Vagina (tissue), 2 donors: ENCODE measurements around the gene CCDC197. TPM values are rescaled to one million over a fixed set of nuclear protein-coding genes. Genes with fewer than 3 reads are reported as not detected.

ENCODE experiments used
- DNase-seq, 2 donors: peaks; one replicate each; pipeline ENCODE4 v3.0.0-alpha.2; 2017; ENCODE audit errors: extremely low spot score in 2 of 2
- H3K27ac ChIP-seq: fragments of 200-600 bp; sonication (generic); one replicate; pipeline ENCODE4 v1.5.1; 2019
- H3K27me3 ChIP-seq: fragments of 200-600 bp; sonication (generic); one replicate; pipeline ENCODE4 v1.5.1; 2019
- H3K36me3 ChIP-seq, 2 donors: fragments of 200-600 bp; sonication (generic); one replicate each; pipeline ENCODE4 v1.5.1; 2017 to 2019
- H3K4me1 ChIP-seq: fragments of 200-600 bp; sonication (generic); one replicate; pipeline ENCODE4 v1.5.1; 2019
- H3K4me3 ChIP-seq, 2 donors: fragments of 200-600 bp; sonication (generic); 1 replicate in 1 of 2; 2 replicates in 1 of 2; pipeline ENCODE4 v1.5.1; 2016 to 2019
- H3K9me3 ChIP-seq: fragments of 200-600 bp; sonication (generic); one replicate; pipeline ENCODE4 v1.5.1; 2019
- CTCF ChIP-seq, 3 experiments: fragments of 450-650 bp in 2 of 3; fragments of 200-600 bp in 1 of 3; sonication (generic) in 1 of 3; IDR thresholded peaks; one replicate each; pipeline ENCODE4 v1.5.1; 2017 to 2019; ENCODE audit warnings: antibody characterized with exemption in 3 of 3, mild to moderate bottlenecking in 2 of 3, moderate library complexity in 2 of 3
- POLR2A ChIP-seq, 2 donors: fragments of 450-650 bp; IDR thresholded peaks; one replicate each; pipeline ENCODE4 v1.6.1; 2017; ENCODE audit warnings: antibody characterized with exemption in 2 of 2, mild to moderate bottlenecking in 2 of 2, moderate library complexity in 2 of 2
- POLR2AphosphoS5 ChIP-seq, 2 donors: sonication (generic); formaldehyde crosslinking; IDR thresholded peaks; one replicate each; pipeline ENCODE4 v1.9.0; 2017; ENCODE audit warnings: antibody characterized with exemption in 2 of 2, mild to moderate bottlenecking in 2 of 2, low read depth in 1 of 2; ENCODE audit not compliant: insufficient read depth in 1 of 2
- intact Hi-C: fragments of 100-400 bp; cut with DNase I; formaldehyde crosslinking; loops from one replicate; pipeline ENCODE4 v1.15.1; 2023
- total RNA-seq: library from RNA; depleted of rRNA; stranded (reverse); fragments of >200 nt; gene quantifications from one replicate; pipeline ENCODE4 v1.2.3, GENCODE V29; 2016

The CCDC197 gene
- total RNA-seq, 1 donor from 2014 or later: not detected

GRCh38 chr14:94038921-94039629, 42.0 kb downstream of the CCDC197 start:
- intact Hi-C loops: no loop called here
- no peak overlapping the region for H3K27ac ChIP-seq
- no peaks in the 10 kb centered on the region for H3K27me3 ChIP-seq
- H3K9me3 ChIP-seq: no peaks in the 10 kb centered on the region
- peaks cover 17% of the 10 kb centered on the region for H3K4me1 ChIP-seq
- no peak for DNase-seq
- no peak overlapping the region for H3K4me3 ChIP-seq
- H3K36me3 ChIP-seq: no peaks in the 10 kb centered on the region
- no peak for TF ChIP-seq POLR2A (IDR thresholded peaks at IDR 0.05)
- TF ChIP-seq POLR2AphosphoS5 (IDR thresholded peaks at IDR 0.05; ENCODE audit: insufficient read depth in 1 of 2, low read depth in 1 of 2): no peak
- no peak for TF ChIP-seq CTCF (IDR thresholded peaks at IDR 0.05)

- DNase-seq: no peak
- Histone ChIP-seq H3K4me3 (no peak overlapping the region), H3K9me3 (no peaks in the 10 kb centered on the region), H3K36me3 (no peaks in the 10 kb centered on the region), H3K4me1 (peaks cover 17% of the 10 kb centered on the region), H3K27me3 (no peaks in the 10 kb centered on the region), H3K27ac (no peak overlapping the region)
- TF ChIP-seq CTCF (IDR thresholded peaks at IDR 0.05): no peak
- TF ChIP-seq POLR2AphosphoS5 (IDR thresholded peaks at IDR 0.05; ENCODE audit: insufficient read depth in 1 of 2, low read depth in 1 of 2): no peak
- TF ChIP-seq POLR2A (IDR thresholded peaks at IDR 0.05): no peak
- intact Hi-C loops: no loop called here
These were observed 43.1 kb downstream of the CCDC197 start for GRCh38 chr14:94040247-94040646.

GRCh38 chr14:94040796-94041195, 43.7 kb downstream of the CCDC197 start:
- DNase-seq: no peak
- no peak overlapping the region for H3K27ac ChIP-seq
- H3K9me3 ChIP-seq: no peaks in the 10 kb centered on the region
- H3K27me3 ChIP-seq: no peaks in the 10 kb centered on the region
- intact Hi-C loops: no loop called here
- no peak overlapping the region for H3K4me3 ChIP-seq
- no peaks in the 10 kb centered on the region for H3K36me3 ChIP-seq
- peaks cover 17% of the 10 kb centered on the region for H3K4me1 ChIP-seq
- TF ChIP-seq POLR2A (IDR thresholded peaks at IDR 0.05) (no peak), CTCF (IDR thresholded peaks at IDR 0.05) (no peak), POLR2AphosphoS5 (IDR thresholded peaks at IDR 0.05; ENCODE audit: insufficient read depth in 1 of 2, low read depth in 1 of 2) (no peak)

- intact Hi-C loops: no loop called here
- no peak overlapping the region for H3K4me3 ChIP-seq
- no peak for TF ChIP-seq POLR2A (IDR thresholded peaks at IDR 0.05)
- no peak for TF ChIP-seq POLR2AphosphoS5 (IDR thresholded peaks at IDR 0.05; ENCODE audit: insufficient read depth in 1 of 2, low read depth in 1 of 2)
- no peak for TF ChIP-seq CTCF (IDR thresholded peaks at IDR 0.05)
- H3K4me1 ChIP-seq: peaks cover 17% of the 10 kb centered on the region
- no peak for DNase-seq
- H3K36me3 ChIP-seq: peaks cover 0 to 8% of the 10 kb centered on the region in 2 donors
- no peaks in the 10 kb centered on the region for H3K9me3 ChIP-seq
- H3K27me3 ChIP-seq: no peaks in the 10 kb centered on the region
- H3K27ac ChIP-seq: peak overlapping the region; percentile 59
These were observed 44.6 kb downstream of the CCDC197 start for GRCh38 chr14:94041551-94042346.
